GM06990 (cell line): ENCODE measurements around the gene DIP2B.
"Not testable (repeated sequence)": the region's sequence is repeated elsewhere in the genome, so short reads cannot be mapped to it uniquely, and the experiment has no call there.

ENCODE experiments used
- DNase-seq: peaks from one replicate; pipeline ENCODE4 v3.0.0-alpha.2; 2011; ENCODE audit not compliant: insufficient read length; ENCODE audit errors: extremely low read depth
- H3K27me3 ChIP-seq: replicated peaks from 2 replicates; pipeline ENCODE4 v1.6.0; 2011; ENCODE audit warnings: low read length; ENCODE audit not compliant: control insufficient read depth, insufficient read depth
- H3K36me3 ChIP-seq: 2 replicates; pipeline ENCODE4 v1.5.1; 2011; ENCODE audit warnings: low read length; ENCODE audit not compliant: control insufficient read depth, insufficient read depth
- H3K4me3 ChIP-seq: replicated peaks from 2 replicates; pipeline ENCODE4 v1.5.1; 2011; ENCODE audit warnings: low read depth, mild to moderate bottlenecking, control low read depth, low read length
- CTCF ChIP-seq: IDR thresholded peaks from 2 replicates; pipeline ENCODE4 v1.5.1; 2011; ENCODE audit warnings: low read length, control low read depth, mild to moderate bottlenecking, inconsistent platforms; ENCODE audit not compliant: insufficient read depth, poor library complexity, severe bottlenecking

Gene DIP2B

GRCh38 chr12:50517421-50518048 is 12.8 kb downstream of the DIP2B start:
- no peaks in the 10 kb centered on the region for H3K36me3 ChIP-seq
- TF ChIP-seq CTCF, result no peak
- H3K4me3 ChIP-seq, result no peak overlapping the region
- peak; percentile 61 for DNase-seq
- H3K27me3 ChIP-seq, result no peaks in the 10 kb centered on the region

GRCh38 chr12:50518090-50518489 is 13.3 kb downstream of the DIP2B start:
- DNase-seq, result no peak
- H3K36me3 ChIP-seq, result no peaks in the 10 kb centered on the region
- no peaks in the 10 kb centered on the region for H3K27me3 ChIP-seq
- no peak for TF ChIP-seq CTCF
- H3K4me3 ChIP-seq, result no peak overlapping the region

GRCh38 chr12:50519353-50519752 is 14.6 kb downstream of the DIP2B start:
- no peaks in the 10 kb centered on the region for H3K27me3 ChIP-seq
- no peak for TF ChIP-seq CTCF
- no peaks in the 10 kb centered on the region for H3K36me3 ChIP-seq
- no peak for DNase-seq
- H3K4me3 ChIP-seq, result no peak overlapping the region

GRCh38 chr12:50520416-50521207 is 15.8 kb downstream of the DIP2B start:
- DNase-seq, result no peak
- Histone ChIP-seq H3K36me3 (no peaks in the 10 kb centered on the region), H3K27me3 (no peaks in the 10 kb centered on the region), H3K4me3 (no peak overlapping the region)
- TF ChIP-seq CTCF, result no peak

GRCh38 chr12:50521781-50522180 is 17.0 kb downstream of the DIP2B start:
- H3K36me3 ChIP-seq, H3K4me3 ChIP-seq, DNase-seq, H3K27me3 ChIP-seq: not testable (repeated sequence)

- DNase-seq, result no peak
- no peaks in the 10 kb centered on the region for H3K36me3 ChIP-seq
- no peak overlapping the region for H3K4me3 ChIP-seq
- no peaks in the 10 kb centered on the region for H3K27me3 ChIP-seq
- no peak for TF ChIP-seq CTCF
Observed at GRCh38 chr12:50523772-50524171, 19.0 kb downstream of the DIP2B start.
